H1 (cell line): ENCODE data around the gene DCAF7. TPM values are rescaled to one million over a fixed set of nuclear protein-coding genes. Genes with fewer than 3 reads are reported as not detected.

Experiments
- BACH1 ChIP-seq: IDR thresholded peaks from 2 replicates; pipeline ENCODE4 v1.6.1; 2012; ENCODE audit warnings: low read length, improper control_type of control experiment
- BCL11A ChIP-seq, 2 experiments: IDR thresholded peaks; one replicate each; pipeline ENCODE4 v1.6.1; 2011; ENCODE audit warnings: low read depth in 2 of 2, low read length in 2 of 2, mild to moderate bottlenecking in 2 of 2
- CBX8 ChIP-seq: fragments of 300-800, 300-1000 bp; sonication (generic); IDR thresholded peaks from 2 replicates; pipeline ENCODE4 v1.7.1; 2016; ENCODE audit warnings: low read depth, low read length, borderline replicate concordance
- CEBPB ChIP-seq: IDR thresholded peaks from 2 replicates; pipeline ENCODE4 v1.6.1; 2012; ENCODE audit warnings: low read depth, low read length
- CHD1 ChIP-seq: IDR thresholded peaks from 2 replicates; pipeline ENCODE4 v1.6.1; 2012; ENCODE audit warnings: low read depth, low read length, improper control_type of control experiment
- EP300 ChIP-seq, 2 experiments: IDR thresholded peaks; 1 replicate in 1 of 2; 2 replicates in 1 of 2; pipeline ENCODE4 v1.6.1; 2011 to 2012; ENCODE audit warnings: low read depth in 2 of 2, low read length in 2 of 2, mild to moderate bottlenecking in 2 of 2, borderline replicate concordance in 1 of 2, inconsistent platforms in 1 of 2, moderate library complexity in 1 of 2
- GABPA ChIP-seq: IDR thresholded peaks from 2 replicates; pipeline ENCODE4 v1.6.1; 2011; ENCODE audit warnings: mild to moderate bottlenecking, low read length, moderate library complexity, borderline replicate concordance; ENCODE audit not compliant: insufficient read depth
- KDM5A ChIP-seq: fragments of 200-600 bp; IDR thresholded peaks from 2 replicates; pipeline ENCODE4 v1.7.1; 2012; ENCODE audit warnings: mild to moderate bottlenecking, low read length, inconsistent platforms, mixed read lengths
- POLR2AphosphoS5 ChIP-seq: IDR thresholded peaks from 2 replicates; pipeline ENCODE4 v1.6.1; 2011; ENCODE audit warnings: low read depth, low read length
- RAD21 ChIP-seq, 2 experiments: IDR thresholded peaks in 1 of 2; conservative IDR thresholded peaks in 1 of 2; 2 replicates each; pipeline ENCODE4 v1.6.1; 2011; ENCODE audit warnings: low read depth in 2 of 2, low read length in 2 of 2, improper control_type of control experiment in 1 of 2, inconsistent platforms in 1 of 2, mild to moderate bottlenecking in 1 of 2, moderate library complexity in 1 of 2
- RNF2 ChIP-seq: fragments of 200-900, 300-1000 bp; sonication (generic); IDR thresholded peaks from 2 replicates; pipeline ENCODE4 v1.7.1; 2016; ENCODE audit warnings: borderline replicate concordance, low read depth, mild to moderate bottlenecking, antibody characterized with exemption, low read length; ENCODE audit not compliant: poor library complexity, severe bottlenecking; ENCODE audit errors: missing control alignments
- SUZ12 ChIP-seq: fragments of 200-600 bp; sonication (generic); IDR thresholded peaks from 2 replicates; pipeline ENCODE4 v1.6.1; 2012; ENCODE audit warnings: mild to moderate bottlenecking, inconsistent platforms, low read length, moderate library complexity, mixed read lengths
- TAF1 ChIP-seq: IDR thresholded peaks from 2 replicates; pipeline ENCODE4 v1.6.1; 2011; ENCODE audit warnings: mild to moderate bottlenecking, low read depth, low read length
- TEAD4 ChIP-seq: IDR thresholded peaks from 2 replicates; pipeline ENCODE4 v1.6.1; 2012; ENCODE audit warnings: low read depth, low read length, inconsistent platforms, mixed read lengths
- polyA plus RNA-seq, 7 experiments: library from polyadenylated mRNA; depleted of rRNA in 3 of 7; stranded (reverse) in 5 of 7; unstranded in 2 of 7; fragments of >200 nt in 5 of 7; fragments of 200-250 nt in 2 of 7; gene quantifications; 1 replicate in 5 of 7; 2 replicates in 1 of 7; 4 replicates in 1 of 7; pipeline versions ENCODE4 v1.2.1 to v1.2.3, GENCODE V29; 2011 to 2013; ENCODE audit warnings: missing spikeins in 2 of 7, mixed read lengths in 2 of 7
- total RNA-seq: library from RNA; stranded (reverse); fragmentation: NEBNext Ultra II Directional; extraction: Animal tissue kit (Norgen Biotek cat#: 25700); gene quantifications from 2 replicates; pipeline ENCODE4 v1.2.1, GENCODE V29; 2021
- TF ChIP-seq, protein P1 (sequence below): IDR thresholded peaks from 2 replicates; pipeline ENCODE4 v1.6.1; 2012; ENCODE audit warnings: low read length, inconsistent platforms
- TF ChIP-seq, protein P2 (sequence below): IDR thresholded peaks from 2 replicates; pipeline ENCODE4 v1.6.1; 2012; ENCODE audit warnings: inconsistent platforms

Gene DCAF7
- total and polyA plus RNA-seq, 2 of the 8 experiments (the other 6 are each of a cell fraction or from before 2014, with no cell fraction given): 74.9 to 94.1 TPM

GRCh38 chr17:63621684-63622573, 71.7 kb downstream of the DCAF7 start, which contains the start of gene MAP3K3 (continued):
- TF ChIP-seq, protein P1, sequence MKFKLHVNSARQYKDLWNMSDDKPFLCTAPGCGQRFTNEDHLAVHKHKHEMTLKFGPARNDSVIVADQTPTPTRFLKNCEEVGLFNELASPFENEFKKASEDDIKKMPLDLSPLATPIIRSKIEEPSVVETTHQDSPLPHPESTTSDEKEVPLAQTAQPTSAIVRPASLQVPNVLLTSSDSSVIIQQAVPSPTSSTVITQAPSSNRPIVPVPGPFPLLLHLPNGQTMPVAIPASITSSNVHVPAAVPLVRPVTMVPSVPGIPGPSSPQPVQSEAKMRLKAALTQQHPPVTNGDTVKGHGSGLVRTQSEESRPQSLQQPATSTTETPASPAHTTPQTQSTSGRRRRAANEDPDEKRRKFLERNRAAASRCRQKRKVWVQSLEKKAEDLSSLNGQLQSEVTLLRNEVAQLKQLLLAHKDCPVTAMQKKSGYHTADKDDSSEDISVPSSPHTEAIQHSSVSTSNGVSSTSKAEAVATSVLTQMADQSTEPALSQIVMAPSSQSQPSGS: no peak
- TF ChIP-seq RAD21 (IDR thresholded peaks at IDR 0.05 in 1 of 2, conservative IDR thresholded peaks at IDR 0.05 in 1 of 2; ENCODE audit: low read depth in 2 of 2, low read length in 2 of 2) (peak; percentile 1 to 2; a peak in 2 of 4 replicates), RNF2 (no peak), POLR2AphosphoS5 (peak; percentile 48), GABPA (no peak), KDM5A (no peak), CHD1 (no peak), CEBPB (0 out of 2 replicates have a peak, but pooled peaks have one; percentile 9), BCL11A (IDR thresholded peaks at IDR 0.05; ENCODE audit: low read depth in 2 of 2, low read length in 2 of 2) (no peak), EP300 (IDR thresholded peaks at IDR 0.05; ENCODE audit: borderline replicate concordance in 1 of 2, low read depth in 2 of 2, low read length in 2 of 2) (no peak; a peak in 1 of 3 replicates), TEAD4 (peak; percentile 26; the same call in 1 of the 2 replicates), BACH1 (no peak), CBX8 (no peak), TAF1 (peak; percentile 91), SUZ12 (no peak)
- TF ChIP-seq, protein P2, sequence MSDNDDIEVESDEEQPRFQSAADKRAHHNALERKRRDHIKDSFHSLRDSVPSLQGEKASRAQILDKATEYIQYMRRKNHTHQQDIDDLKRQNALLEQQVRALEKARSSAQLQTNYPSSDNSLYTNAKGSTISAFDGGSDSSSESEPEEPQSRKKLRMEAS: 0 out of 2 replicates have a peak, but pooled peaks have one; percentile 31
